ENCODE measurements around the gene RRBP1.
A peak's percentile ranks its signal among the peaks of the same experiment; 100 is the strongest.

RRBP1 gene

GRCh38 chr20:17682889-17683198 lies 802 bp upstream of the RRBP1 start:
- no peak for DNase-seq

GRCh38 chr20:17681726-17682102 lies 328 bp downstream of the RRBP1 start:
- no peak for DNase-seq

GRCh38 chr20:17680836-17681725 lies 961 bp downstream of the RRBP1 start:
- DNase-seq = peak; percentile 61 to 75

GRCh38 chr20:17679941-17680835 lies 1.9 kb downstream of the RRBP1 start:
- no peak for DNase-seq

- DNase-seq = no peak
Observed at GRCh38 chr20:17678886-17679285, 3.2 kb downstream of the RRBP1 start.

GRCh38 chr20:17678295-17678694 lies 3.7 kb downstream of the RRBP1 start:
- DNase-seq = no peak

- no peak for DNase-seq
Observed at GRCh38 chr20:17676942-17677341, 5.1 kb downstream of the RRBP1 start.

- no peak for DNase-seq
Observed at GRCh38 chr20:17676378-17676759, 5.7 kb downstream of the RRBP1 start.

- no peak for DNase-seq
Observed at GRCh38 chr20:17675519-17676377, 6.3 kb downstream of the RRBP1 start.

- DNase-seq = no peak
Observed at GRCh38 chr20:17674722-17675518, 7.1 kb downstream of the RRBP1 start.

- no peak for DNase-seq
Observed at GRCh38 chr20:17673084-17673483, 9.0 kb downstream of the RRBP1 start.

- DNase-seq = no peak
Observed at GRCh38 chr20:17671565-17671964, 10.5 kb downstream of the RRBP1 start.

GRCh38 chr20:17671011-17671410 lies 11.0 kb downstream of the RRBP1 start:
- no peak for DNase-seq

GRCh38 chr20:17669306-17669931 lies 12.6 kb downstream of the RRBP1 start:
- DNase-seq = no peak

GRCh38 chr20:17668432-17668831 lies 13.6 kb downstream of the RRBP1 start:
- DNase-seq = no peak

GRCh38 chr20:17667445-17667844 lies 14.6 kb downstream of the RRBP1 start:
- DNase-seq = no peak

GRCh38 chr20:17666481-17666880 lies 15.6 kb downstream of the RRBP1 start:
- DNase-seq = no peak

- DNase-seq = no peak
Observed at GRCh38 chr20:17665756-17666155, 16.3 kb downstream of the RRBP1 start.

GRCh38 chr20:17664025-17664633 lies 17.9 kb downstream of the RRBP1 start:
- DNase-seq = no peak

- no peak for DNase-seq
Observed at GRCh38 chr20:17663486-17663885, 18.6 kb downstream of the RRBP1 start.

GRCh38 chr20:17663040-17663399 lies 19.0 kb downstream of the RRBP1 start:
- DNase-seq = peak; percentile 17 to 22

All from hippocampal formation (tissue), 2 donors.